NT2/D1 (cell line): Measurements from ENCODE around the gene TMEM45B.
"Not testable (repeated sequence)": the region's sequence is repeated elsewhere in the genome, so short reads cannot be mapped to it uniquely, and the experiment has no call there.

Experiments used
- SUZ12 ChIP-seq: IDR thresholded peaks from 2 replicates; pipeline ENCODE4 v1.6.1; 2011; ENCODE audit not compliant: insufficient read length, insufficient read depth; ENCODE audit errors: extremely low read depth
- YY1 ChIP-seq: IDR thresholded peaks from 2 replicates; pipeline ENCODE4 v1.6.1; 2011; ENCODE audit not compliant: insufficient read length, insufficient read depth
- ZNF274 ChIP-seq: IDR thresholded peaks from 2 replicates; pipeline ENCODE4 v1.6.1; 2011; ENCODE audit warnings: mild to moderate bottlenecking, low read depth, low read length

GRCh38 chr11:129771456-129771855 lies 44.2 kb upstream of the TMEM45B start:
- TF ChIP-seq ZNF274, SUZ12, YY1: not testable (repeated sequence)
